Stimulated activated CD4-positive, alpha-beta T cell treated with anti-CD3 and anti-CD28 coated beads, Interleukin-1b, Interleukin-23, amount 100 ng/mL, for 4 hours (primary cell): ENCODE measurements around the gene ATXN7L2.

ENCODE experiments used
- DNase-seq, 2 donors: peaks; one replicate each; pipeline ENCODE4 v3.0.0-alpha.2; 2020; ENCODE audit warnings: low read depth in 2 of 2

ATXN7L2 gene

DNA sequence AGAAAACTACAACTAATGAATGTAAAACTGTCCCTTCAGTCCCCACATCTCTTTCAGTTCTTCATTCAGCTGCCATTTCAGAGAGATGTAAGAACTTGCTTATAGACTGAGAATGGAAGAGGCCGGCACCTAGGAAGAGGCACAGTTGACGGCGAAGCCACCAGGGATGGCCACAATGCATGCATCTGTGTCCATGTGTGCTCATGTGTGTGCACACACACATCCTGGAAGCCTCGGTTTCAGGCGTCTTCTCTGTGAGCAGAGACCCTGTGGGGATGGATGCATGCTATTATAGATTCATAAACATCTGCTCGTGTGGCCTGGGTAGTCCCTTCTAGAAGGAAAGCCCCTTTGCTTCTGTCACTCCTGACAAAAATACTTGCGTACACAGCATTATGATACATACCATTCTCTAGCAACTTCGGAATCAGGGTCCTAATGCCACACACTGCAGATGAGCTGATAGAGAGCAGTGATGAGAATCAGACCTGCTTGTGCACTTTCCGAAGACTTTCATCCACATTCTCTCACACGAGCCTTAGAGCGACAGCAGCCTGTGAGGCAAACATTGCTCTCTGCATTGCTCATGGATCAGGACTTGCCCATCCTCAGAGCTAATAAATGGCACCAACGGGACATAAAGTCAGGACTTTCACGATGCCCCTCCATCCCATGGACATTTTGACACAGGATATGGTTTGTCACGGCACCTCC is 43.5 kb downstream of the ATXN7L2 start:
- DNase-seq: no peak

DNA sequence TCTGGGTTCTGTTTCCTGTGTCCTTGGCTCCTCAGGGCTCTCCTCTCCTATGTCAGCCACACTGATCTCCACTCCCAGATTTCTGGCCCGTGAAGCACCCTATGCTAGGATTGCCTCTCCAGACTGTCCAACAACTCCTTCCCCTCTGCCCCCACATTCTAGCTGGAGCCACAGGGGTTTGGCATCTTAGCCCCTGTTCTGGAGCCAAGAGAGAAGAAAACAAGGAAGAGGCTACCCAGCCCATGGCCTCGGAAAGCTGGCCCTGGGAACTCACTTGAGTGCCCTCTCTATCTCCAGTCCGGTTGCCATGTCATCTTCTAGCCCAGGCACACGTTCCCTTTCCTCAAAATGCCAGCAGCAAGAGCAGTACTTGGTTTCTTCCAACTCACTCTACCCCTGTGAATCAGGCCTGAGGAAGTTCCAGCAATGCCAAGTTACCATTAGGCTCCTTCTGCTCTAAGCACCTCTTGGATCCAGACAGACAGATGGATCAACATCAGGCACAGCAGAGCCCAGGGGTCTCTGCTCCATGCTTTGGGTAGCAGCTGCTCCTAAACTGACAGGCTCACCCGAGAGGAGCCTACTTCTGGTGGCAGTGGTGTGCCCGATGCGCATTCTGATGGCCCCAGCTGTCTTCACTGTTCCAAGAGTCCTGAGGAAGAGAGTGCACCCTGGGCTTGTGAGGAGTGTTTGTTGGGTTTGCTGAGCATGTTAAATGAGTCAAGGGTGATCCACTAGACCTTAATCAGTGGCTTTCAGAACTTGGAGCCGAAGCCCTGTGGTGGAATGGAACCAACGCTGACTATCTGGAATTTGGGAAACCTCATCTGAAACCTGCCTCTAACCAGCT is 44.4 kb downstream of the ATXN7L2 start:
- DNase-seq: no peak

DNA sequence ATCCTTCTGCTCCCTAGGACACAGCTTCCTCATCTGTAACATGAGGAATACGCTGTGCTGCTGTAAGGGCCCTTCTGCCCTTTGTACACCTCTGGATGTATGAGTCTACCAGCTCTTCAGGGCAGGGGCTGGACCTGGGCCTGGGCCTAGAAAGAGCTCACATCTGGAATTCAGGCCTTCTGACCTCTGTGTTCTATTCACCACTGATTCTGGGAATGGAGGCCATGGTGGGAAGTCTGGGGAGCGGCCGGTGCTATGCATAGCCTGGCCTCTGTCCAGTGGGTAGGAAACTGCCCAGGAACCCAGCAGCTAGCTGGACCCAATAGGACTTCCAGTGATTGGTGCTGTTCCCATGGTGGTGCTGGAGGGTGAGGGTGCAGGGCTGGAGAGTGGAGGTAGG is 45.0 kb downstream of the ATXN7L2 start:
- no peak for DNase-seq

DNA sequence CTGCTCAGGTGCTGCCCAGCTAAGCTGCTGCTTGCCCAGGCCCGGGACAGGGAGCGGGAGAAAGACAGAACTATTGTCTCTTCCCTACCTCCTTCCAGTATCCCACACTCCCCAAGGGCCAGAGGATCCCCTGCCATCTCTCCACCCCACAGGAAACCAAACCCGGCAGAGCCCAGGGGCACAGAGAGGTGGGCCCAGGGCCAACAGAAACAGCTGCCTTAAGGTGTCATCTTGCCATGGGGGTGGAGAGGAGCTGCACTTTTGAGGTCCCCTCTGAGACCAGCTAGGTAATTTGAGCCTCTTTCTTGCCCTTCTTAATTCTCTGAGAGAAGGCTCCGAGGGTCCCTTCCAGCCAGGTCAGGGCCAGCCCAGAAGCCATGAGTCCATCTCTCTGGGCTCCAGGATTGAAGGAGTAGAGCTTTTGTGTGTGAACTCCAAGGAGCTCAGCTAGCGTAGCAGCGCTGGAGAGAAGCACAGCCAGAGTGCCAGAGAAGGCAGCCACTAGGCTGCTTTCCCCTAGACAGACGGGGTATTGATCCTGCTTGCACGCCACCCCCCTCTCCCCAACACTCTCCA is 46.3 kb downstream of the ATXN7L2 start:
- DNase-seq: no peak

DNA sequence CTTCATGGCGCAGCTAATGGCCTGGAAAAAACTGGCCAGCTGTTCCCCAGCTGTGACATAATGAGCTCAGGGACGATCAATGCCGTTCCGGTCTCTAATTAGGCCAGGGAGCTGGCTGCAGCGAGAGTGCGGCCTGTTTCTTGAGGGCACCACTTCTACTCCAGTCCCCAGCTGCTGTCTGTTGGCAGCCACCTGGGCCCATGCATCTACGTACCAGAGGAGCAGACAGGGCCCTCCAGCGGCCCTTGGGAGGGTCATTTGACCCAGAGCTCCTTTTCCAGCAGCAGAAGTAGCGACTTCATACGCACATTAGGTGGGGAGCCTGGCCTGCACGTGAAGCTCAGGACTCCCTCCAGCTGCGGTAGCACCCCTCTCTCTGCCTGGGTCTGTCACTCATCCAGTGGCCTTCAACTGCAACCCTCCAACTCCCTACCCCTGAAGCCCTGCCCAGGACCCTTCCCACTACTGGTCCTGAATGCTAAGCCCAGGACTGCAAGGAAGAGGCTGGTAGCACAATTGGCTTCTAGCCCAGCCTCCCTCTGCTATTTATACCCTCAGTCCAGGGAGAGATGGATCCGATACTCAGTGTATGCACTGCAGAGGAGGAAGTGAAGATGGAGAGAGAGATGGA is 46.9 kb downstream of the ATXN7L2 start:
- no peak for DNase-seq

DNA sequence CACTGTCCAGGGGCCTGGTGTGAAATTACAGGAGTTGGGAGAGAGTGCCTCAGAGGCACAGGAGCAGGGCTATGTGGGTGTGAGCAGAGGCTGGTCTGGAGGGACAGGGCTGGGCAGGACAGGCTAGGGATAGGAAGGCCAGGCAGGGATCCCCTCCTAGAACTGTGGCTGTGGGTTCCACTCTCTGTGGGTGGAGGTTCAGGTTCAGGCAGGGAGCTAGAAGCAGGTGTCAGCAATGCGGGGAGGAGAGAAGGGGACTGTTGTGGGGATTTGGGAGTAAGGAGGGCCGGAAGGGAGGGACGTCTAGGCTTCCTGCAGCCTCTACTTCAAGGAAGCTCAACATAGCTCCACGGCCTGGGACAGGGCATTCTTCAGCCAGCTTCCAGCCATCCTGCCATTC is 47.7 kb downstream of the ATXN7L2 start:
- no peak for DNase-seq

DNA sequence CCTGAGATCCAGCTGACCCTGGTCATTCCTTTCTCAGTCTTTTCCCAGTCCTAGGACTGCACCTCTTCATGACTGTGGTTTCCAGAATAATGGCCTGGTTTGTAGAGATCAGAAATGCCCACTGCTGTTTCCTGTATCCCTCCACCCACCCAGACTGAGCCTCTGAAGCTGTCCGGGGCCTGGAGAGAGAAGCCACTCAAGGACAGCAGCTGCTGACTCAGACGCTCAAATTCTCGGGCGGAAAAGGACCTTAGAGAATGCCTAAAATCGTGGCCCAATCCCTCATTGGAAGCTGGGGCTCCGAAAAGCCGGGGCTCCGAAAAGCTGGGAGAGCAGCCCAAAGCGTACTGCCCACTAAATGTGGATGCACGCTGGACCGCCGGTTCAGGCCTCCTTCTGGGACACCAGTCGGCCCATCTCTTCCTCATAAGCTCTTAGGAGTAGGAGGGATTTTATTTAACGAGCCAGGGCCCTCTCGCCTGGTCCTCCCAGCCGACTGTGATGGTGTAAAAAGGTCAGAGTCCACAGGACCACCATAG is 48.2 kb downstream of the ATXN7L2 start:
- DNase-seq: no peak

DNA sequence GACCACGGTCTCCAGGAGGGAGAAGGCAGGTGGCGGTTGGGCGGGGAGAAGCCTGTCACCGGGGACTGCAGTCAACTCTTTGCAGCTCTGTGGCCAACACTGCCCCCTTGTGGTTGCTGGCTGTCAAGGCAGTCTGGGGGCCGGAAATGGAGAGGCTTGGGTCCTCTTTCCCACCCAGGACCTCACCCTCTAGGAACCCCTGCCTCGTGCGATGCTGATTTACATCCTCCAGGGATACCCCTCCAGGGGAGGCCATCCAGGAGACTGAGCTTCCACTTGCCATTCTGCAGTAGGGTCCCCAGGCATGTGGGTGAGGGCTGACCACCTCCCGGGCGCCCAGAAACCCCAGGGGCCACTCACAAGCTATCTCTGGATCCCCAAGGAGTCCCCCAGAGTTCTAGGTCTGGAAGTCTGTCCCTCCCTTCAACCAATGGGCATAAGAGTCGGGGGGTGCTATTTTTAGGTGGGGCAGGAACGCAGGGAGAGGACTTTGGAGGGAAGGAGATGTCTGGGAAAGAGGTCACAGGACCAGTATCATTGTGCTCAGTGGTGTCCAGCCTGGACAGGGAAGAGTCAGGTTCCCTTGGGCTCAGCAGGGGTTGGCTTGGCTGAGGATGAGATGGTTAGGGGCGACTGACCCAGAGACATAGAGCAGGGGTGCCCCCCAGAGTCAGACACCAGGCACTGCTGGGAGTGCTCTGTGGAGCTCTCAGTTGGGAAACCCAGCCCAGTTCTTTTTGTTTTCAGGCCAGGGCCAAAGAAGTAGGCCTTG is 48.8 kb downstream of the ATXN7L2 start:
- DNase-seq: peak; percentile 87 to 91

DNA sequence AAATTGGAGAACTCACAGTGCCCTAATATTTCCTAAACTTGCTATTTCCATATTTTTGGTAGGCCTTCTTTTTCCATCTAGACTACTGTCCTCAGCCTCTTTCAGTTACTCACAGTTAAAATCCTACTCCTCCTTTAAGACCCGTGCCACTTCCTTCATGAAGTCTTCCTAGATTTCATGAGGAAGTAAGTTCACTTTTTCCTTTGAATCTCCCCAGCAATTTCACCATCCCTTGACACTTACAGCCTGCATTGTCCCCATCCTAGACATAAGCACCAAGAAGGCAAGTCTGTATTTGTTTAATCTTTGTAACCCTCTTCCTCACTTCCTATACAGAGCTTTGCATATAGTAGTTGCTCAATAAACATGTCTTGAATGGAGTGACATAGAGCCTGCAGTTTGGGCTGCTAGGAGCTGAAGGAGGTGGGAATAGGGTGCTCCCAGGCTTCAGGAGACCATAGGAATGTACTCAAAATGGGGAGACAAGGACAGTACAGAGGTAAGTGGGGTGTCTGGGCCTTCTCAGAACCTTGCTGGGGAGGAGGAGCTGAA is 50.7 kb downstream of the ATXN7L2 start:
- DNase-seq: no peak

DNA sequence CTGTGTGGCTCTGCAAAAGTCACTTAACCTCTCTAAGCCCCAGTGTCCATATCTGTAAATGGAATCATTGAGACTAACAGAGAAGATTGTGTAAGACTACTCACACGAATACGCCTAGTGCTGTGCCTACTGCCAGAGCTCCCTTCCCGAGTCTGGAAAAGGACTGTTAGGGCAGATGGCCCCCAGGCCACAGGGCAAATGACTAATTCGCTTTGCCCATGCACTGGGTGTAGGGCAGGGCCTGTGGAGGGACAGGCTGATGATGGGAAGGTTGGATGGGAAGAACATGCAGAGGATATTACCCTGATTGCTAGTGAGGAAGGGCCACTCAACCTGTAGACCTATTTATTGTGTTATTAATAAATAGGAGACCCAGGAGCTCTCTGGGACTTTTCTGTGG is 51.8 kb downstream of the ATXN7L2 start:
- no peak for DNase-seq

DNA sequence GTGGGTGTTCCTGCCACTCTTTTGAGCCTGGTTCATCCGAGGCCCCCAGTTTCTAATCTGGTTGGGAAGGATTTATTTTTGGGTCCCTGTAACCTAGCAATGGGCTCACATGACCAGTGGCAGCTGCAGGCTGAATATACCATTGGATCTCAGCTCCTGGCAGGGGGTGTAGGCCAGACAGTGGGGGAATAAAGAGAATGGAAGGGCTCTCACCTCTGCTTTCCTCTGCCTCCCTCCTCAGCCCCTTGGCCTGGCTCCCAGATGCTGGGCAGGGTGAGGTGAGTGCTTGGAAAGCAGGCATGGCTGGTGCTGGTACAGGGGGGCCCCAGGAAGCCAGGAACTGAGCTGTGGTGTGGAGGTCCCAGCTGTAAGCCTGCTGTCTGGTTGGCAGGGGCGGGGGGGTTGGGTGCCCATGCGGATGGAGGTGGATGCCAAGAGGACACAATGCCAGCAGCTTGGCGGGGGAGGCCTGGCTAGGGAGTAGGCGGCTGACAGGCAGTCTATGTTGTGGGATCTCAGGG is 52.3 kb downstream of the ATXN7L2 start:
- DNase-seq: no peak

DNA sequence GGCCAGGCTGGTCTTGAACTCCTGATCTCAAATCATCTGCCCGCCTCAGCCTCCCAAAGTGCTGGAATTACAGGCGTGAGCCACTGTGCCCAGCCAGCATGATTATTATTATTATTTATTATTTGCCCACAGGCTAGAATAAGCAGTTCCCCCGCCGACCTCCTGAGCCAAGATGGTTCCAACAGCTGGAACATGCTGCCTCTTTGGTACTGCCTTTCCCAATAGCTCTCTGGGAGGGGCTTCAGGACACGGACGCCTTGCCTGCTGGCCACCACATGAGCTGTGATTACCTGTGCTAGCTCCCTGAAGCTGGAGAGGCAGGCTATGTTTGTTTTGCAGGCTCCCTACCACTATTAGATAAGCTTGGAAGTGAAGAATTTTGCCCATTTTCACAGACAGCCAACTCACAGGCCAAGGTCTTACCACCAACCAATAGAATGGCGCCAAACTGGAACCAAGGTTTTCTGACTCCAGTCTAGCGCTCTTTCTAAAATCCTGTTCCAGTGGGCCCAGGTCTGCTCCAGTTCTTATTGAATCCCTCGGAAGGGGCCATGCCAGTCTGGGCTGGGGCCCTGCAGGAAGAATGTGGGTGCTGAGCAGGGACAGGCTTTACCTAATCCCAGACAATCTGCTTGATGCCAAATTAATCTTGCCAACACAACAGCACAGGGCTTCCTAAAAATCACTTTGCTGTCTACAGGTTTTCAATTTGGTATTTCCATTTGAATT is 53.9 kb downstream of the ATXN7L2 start:
- DNase-seq: no peak

DNA sequence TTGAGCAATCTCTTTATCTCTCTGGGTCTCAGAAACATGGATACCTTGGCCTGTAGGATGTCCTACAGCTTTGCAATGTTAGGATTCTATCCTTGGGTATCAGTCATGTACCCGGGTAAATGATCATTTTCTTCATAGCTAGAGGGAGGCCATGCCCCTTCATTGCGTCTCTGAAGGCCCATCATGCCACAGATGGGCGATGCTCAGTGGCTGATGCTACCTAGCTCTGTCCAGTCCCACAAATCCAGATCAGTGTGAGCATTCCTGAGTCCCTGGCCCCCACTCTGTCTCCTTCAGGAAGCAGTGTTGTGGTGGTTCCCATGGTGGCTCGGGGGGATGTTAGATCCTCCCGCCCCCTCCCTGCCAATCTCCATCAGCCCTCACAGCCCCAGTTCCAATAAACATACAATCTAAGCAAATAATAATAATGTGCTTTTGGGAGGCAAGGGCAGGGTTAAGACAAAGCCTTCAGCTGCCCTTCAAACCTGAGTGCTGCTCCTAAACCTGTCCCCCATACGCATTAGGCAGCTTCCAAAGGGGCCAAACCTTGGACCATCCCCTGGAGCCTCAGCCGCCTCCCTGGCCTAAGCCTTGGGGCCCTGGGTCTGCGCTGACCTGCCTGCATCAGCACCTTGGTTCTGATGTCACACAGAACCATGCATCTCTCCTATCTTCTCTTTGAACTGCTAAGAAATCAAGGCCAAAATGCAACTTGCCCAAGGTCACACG is 55.3 kb downstream of the ATXN7L2 start:
- DNase-seq: no peak

DNA sequence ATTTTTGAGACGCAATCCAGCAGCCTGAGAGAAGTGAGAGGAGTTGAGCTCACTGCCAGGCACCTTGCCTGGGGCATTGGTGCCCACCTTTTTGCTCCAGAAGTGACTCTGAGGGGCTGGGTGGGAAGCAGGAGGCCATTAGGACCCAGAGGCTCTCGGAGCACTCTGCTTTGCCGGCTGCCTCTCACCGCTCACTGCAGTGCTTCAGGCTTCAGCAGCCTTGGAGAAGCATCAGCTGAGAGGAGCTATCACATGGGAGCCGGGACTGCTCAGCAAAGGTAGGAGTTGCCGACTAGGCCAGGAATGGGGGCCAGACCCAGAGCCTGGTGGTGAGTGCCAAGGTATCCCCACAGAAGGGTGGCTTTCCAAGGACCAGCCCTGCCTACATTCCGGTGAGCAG is 56.0 kb downstream of the ATXN7L2 start, which contains the start of gene GPR61:
Gene GPR61, plus strand, starts transcription at position 197 of the 400 bp plus-strand sequence. CDS start 3,151 bp downstream, outside the sequence.
- no peak for DNase-seq

DNA sequence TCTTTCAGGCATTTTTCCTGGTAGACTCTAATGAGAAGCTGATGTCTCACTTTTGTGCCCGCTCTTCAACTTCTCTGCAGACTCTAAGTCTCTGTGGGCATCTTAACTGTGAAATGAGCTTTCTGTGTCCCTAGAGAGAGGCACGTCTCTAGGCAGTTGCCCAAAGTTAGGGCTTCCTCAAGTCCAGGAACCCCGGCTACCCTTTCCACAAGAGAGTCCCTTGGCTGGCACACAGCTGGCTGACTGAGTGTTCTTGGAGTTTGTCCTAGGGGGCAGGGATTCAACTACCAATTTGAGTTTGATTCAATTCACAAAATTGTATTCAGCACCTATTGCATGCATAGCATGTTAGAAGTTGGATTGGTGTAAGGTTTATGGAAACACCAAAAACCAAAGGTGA is 57.4 kb downstream of the ATXN7L2 start:
- no peak for DNase-seq
